Lung (tissue), 12 donors: ENCODE results near the gene ATP8B3. TPM values are rescaled to one million over a fixed set of nuclear protein-coding genes. Genes with fewer than 3 reads are reported as not detected.

Source experiments
- ATAC-seq: fragments of 200-7000 bp; cut with Tn5 transposase; one replicate; pipeline ENCODE4 v1.9.1; 2020; ENCODE audit warnings: moderate number of reproducible peaks; ENCODE audit not compliant: insufficient read depth, low FRiP score
- DNase-seq, 3 donors: peaks; one replicate each; pipeline ENCODE4 v3.0.0-alpha.2; 2013 to 2017
- H3K27ac ChIP-seq, 2 donors: one replicate each; pipeline ENCODE4 v1.5.1; 2013; ENCODE audit warnings: mild to moderate bottlenecking in 2 of 2, moderate library complexity in 2 of 2, control low read depth in 1 of 2, inconsistent platforms in 1 of 2, low read depth in 1 of 2, low read length in 1 of 2
- H3K27me3 ChIP-seq, 3 donors: one replicate each; pipeline ENCODE4 v1.5.1; 2013; ENCODE audit warnings: low read length in 2 of 3; ENCODE audit not compliant: control insufficient read depth in 3 of 3, insufficient read depth in 3 of 3
- H3K36me3 ChIP-seq, 4 donors: one replicate each; pipeline ENCODE4 v1.5.1; 2013; ENCODE audit warnings: low read length in 4 of 4, mild to moderate bottlenecking in 1 of 4, moderate library complexity in 1 of 4; ENCODE audit not compliant: control insufficient read depth in 4 of 4, insufficient read depth in 4 of 4
- H3K4me1 ChIP-seq, 5 donors: one replicate each; pipeline ENCODE4 v1.5.1; 2013; ENCODE audit warnings: low read length in 5 of 5, mild to moderate bottlenecking in 2 of 5, moderate library complexity in 1 of 5; ENCODE audit not compliant: control insufficient read depth in 5 of 5, insufficient read depth in 5 of 5
- H3K4me3 ChIP-seq: one replicate; pipeline ENCODE4 v1.5.1; 2013; ENCODE audit warnings: mild to moderate bottlenecking, control low read depth, moderate library complexity
- H3K9ac ChIP-seq, 2 donors: one replicate each; pipeline ENCODE4 v1.5.1; 2013; ENCODE audit warnings: low read length in 2 of 2, control low read depth in 1 of 2; ENCODE audit not compliant: insufficient read depth in 1 of 2
- H3K9me3 ChIP-seq, 4 donors: one replicate each; pipeline ENCODE4 v1.5.1; 2013; ENCODE audit warnings: low read length in 3 of 4, mild to moderate bottlenecking in 1 of 4, moderate library complexity in 1 of 4; ENCODE audit not compliant: control insufficient read depth in 4 of 4, insufficient read depth in 3 of 4
- WGBS, 2 donors: extraction: QIAGEN DNeasy Blood & Tissue Kit; methylation state at CpG; one replicate each; pipeline ENCODE4 v1.1.7; 2013; 5-methylcytosine and 5-hydroxymethylcytosine counted together
- polyA plus RNA-seq, 2 donors: library from polyadenylated mRNA; stranded (reverse); fragments of 200-250 nt; gene quantifications; one replicate each; pipeline ENCODE4 v1.2.1, GENCODE V29; 2013
- total RNA-seq, 2 donors: library from RNA; depleted of rRNA in 1 of 2; stranded (reverse); fragments of >200 nt in 1 of 2; gene quantifications; one replicate each; pipeline ENCODE4 v1.2.1, GENCODE V29; 2014 to 2021
- TF ChIP-seq, protein P1 (sequence below): IDR thresholded peaks from 2 replicates; pipeline ENCODE4 v1.5.1; 2012; ENCODE audit warnings: mild to moderate bottlenecking; ENCODE audit errors: control extremely low read depth, extremely low read depth
- donor health status: control.
- donor health status: control.
- donor health status: Bipolar disorder and iron deficiency.
- donor health status: healthy.
- donor health status: DM: yes; HTN: yes; CAD: no.

Gene ATP8B3
- total and polyA plus RNA-seq, 4 donors = 0.69 to 2.4 (median 1.8) TPM

- no peak overlapping the region for H3K9ac ChIP-seq
- 82 to 85% methylated on average over 34 of the region's 34 CpGs for WGBS, 2 donors
- H3K4me1 ChIP-seq = peaks cover 0 to 3% (median 0%) of the 10 kb centered on the region in 5 donors
- ATAC-seq (no peak), DNase-seq (no peak)
- no peaks in the 10 kb centered on the region for H3K36me3 ChIP-seq
- H3K27ac ChIP-seq = no peak overlapping the region
- TF ChIP-seq, protein P1, sequence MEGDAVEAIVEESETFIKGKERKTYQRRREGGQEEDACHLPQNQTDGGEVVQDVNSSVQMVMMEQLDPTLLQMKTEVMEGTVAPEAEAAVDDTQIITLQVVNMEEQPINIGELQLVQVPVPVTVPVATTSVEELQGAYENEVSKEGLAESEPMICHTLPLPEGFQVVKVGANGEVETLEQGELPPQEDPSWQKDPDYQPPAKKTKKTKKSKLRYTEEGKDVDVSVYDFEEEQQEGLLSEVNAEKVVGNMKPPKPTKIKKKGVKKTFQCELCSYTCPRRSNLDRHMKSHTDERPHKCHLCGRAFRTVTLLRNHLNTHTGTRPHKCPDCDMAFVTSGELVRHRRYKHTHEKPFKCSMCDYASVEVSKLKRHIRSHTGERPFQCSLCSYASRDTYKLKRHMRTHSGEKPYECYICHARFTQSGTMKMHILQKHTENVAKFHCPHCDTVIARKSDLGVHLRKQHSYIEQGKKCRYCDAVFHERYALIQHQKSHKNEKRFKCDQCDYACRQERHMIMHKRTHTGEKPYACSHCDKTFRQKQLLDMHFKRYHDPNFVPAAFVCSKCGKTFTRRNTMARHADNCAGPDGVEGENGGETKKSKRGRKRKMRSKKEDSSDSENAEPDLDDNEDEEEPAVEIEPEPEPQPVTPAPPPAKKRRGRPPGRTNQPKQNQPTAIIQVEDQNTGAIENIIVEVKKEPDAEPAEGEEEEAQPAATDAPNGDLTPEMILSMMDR = no peak
- H3K4me3 ChIP-seq = no peak overlapping the region
- H3K27me3 ChIP-seq = peaks cover 8 to 40% (median 22%) of the 10 kb centered on the region in 3 donors
- peaks cover 0 to 10% (median 0%) of the 10 kb centered on the region in 4 donors for H3K9me3 ChIP-seq
These were observed 68.9 kb downstream of the ATP8B3 start for GRCh38 chr19:1742989-1743696.

GRCh38 chr19:1739960-1740629 is 72.0 kb downstream of the ATP8B3 start:
- 90 to 93% methylated on average over 11 of the region's 11 CpGs for WGBS, 2 donors
- Histone ChIP-seq H3K4me3 (no peak overlapping the region), H3K4me1 (no peaks in the 10 kb centered on the region), H3K9me3 (peaks cover 0 to 8% (median 0%) of the 10 kb centered on the region in 4 donors), H3K36me3 (no peaks in the 10 kb centered on the region), H3K27me3 (peaks cover 4 to 28% (median 8%) of the 10 kb centered on the region in 3 donors), H3K27ac (no peak overlapping the region), H3K9ac (no peak overlapping the region)
- no peak for DNase-seq
- no peak for ATAC-seq
- TF ChIP-seq, protein P1 = no peak

GRCh38 chr19:1736927-1737326 is 75.1 kb downstream of the ATP8B3 start:
- Histone ChIP-seq H3K9me3 (peaks cover 0 to 11% (median 0%) of the 10 kb centered on the region in 4 donors), H3K4me1 (no peaks in the 10 kb centered on the region), H3K27me3 (peaks cover 5 to 42% (median 6%) of the 10 kb centered on the region in 3 donors), H3K36me3 (no peaks in the 10 kb centered on the region), H3K9ac (no peak overlapping the region), H3K27ac (no peak overlapping the region), H3K4me3 (no peak overlapping the region)
- no peak for DNase-seq
- WGBS, 2 donors = 29 to 39% methylated on average over 22 of the region's 22 CpGs
- TF ChIP-seq, protein P1 = no peak
- ATAC-seq = no peak
